ENCODE measurements around the gene PSMD9. TPM values are rescaled to one million over a fixed set of nuclear protein-coding genes. Genes with fewer than 3 reads are reported as not detected.
"Not testable (repeated sequence)": the region's sequence is repeated elsewhere in the genome, so short reads cannot be mapped to it uniquely, and the experiment has no call there.

PSMD9 gene
- total and polyA plus RNA-seq, 5 donors from 2014 or later: 52.9 to 106 (median 86.6) TPM

GRCh38 chr12:121849665-121850064, 38.9 kb upstream of the PSMD9 start:
- Mint-ChIP-seq H3K4me3 (no peak overlapping the region), H3K4me1 (no peaks in the 10 kb centered on the region), H3K36me3 (no peaks in the 10 kb centered on the region), H3K27ac (peak overlapping the region in 2 of 3 donors; percentile 38 to 47), H3K27me3 (no peaks in the 10 kb centered on the region), H3K9me3 (no peaks in the 10 kb centered on the region)
- no peaks in the 10 kb centered on the region for H3K4me1 ChIP-seq (ENCODE audit: control insufficient read depth, insufficient read depth, low read length, poor library complexity, severe bottlenecking)
- H3K4me3 ChIP-seq (ENCODE audit: low read depth, low read length): no peak overlapping the region
- H3K36me3 ChIP-seq (ENCODE audit: control insufficient read depth, insufficient read depth, low read length): no peaks in the 10 kb centered on the region
- H3K27ac ChIP-seq (ENCODE audit: insufficient read depth, low read length, poor library complexity, severe bottlenecking): no peak overlapping the region
- H3K27me3 ChIP-seq (ENCODE audit: control insufficient read depth, insufficient read depth, low read length): no peaks in the 10 kb centered on the region
- ATAC-seq (ENCODE audit: low read depth in 2 of 2): no peak
- no peaks in the 10 kb centered on the region for H3K9me3 ChIP-seq (ENCODE audit: control insufficient read depth in 2 of 2, low read length in 2 of 2)
- no peak for DNase-seq

- peak overlapping the region in 1 of 3 donors; percentile 12 for H3K27ac Mint-ChIP-seq
- H3K9me3 ChIP-seq (ENCODE audit: control insufficient read depth in 2 of 2, low read length in 2 of 2); H3K9me3 Mint-ChIP-seq; H3K27ac ChIP-seq (ENCODE audit: insufficient read depth, low read length, poor library complexity, severe bottlenecking); H3K4me1 Mint-ChIP-seq; ATAC-seq (ENCODE audit: low read depth in 2 of 2); H3K4me3 Mint-ChIP-seq; H3K27me3 ChIP-seq (ENCODE audit: control insufficient read depth, insufficient read depth, low read length); H3K36me3 Mint-ChIP-seq; H3K36me3 ChIP-seq (ENCODE audit: control insufficient read depth, insufficient read depth, low read length); DNase-seq; H3K4me3 ChIP-seq (ENCODE audit: low read depth, low read length); H3K4me1 ChIP-seq (ENCODE audit: control insufficient read depth, insufficient read depth, low read length, poor library complexity, severe bottlenecking); H3K27me3 Mint-ChIP-seq: not testable (repeated sequence)
Observed at GRCh38 chr12:121852392-121852791, 36.2 kb upstream of the PSMD9 start.

GRCh38 chr12:121857322-121858246, 31.0 kb upstream of the PSMD9 start:
- no peak overlapping the region for H3K27ac Mint-ChIP-seq
- H3K27ac ChIP-seq (ENCODE audit: insufficient read depth, low read length, poor library complexity, severe bottlenecking): no peak overlapping the region
- no peaks in the 10 kb centered on the region for H3K4me1 ChIP-seq (ENCODE audit: control insufficient read depth, insufficient read depth, low read length, poor library complexity, severe bottlenecking)
- no peak for DNase-seq
- no peaks in the 10 kb centered on the region for H3K9me3 Mint-ChIP-seq
- no peaks in the 10 kb centered on the region for H3K27me3 ChIP-seq (ENCODE audit: control insufficient read depth, insufficient read depth, low read length)
- H3K9me3 ChIP-seq (ENCODE audit: control insufficient read depth in 2 of 2, low read length in 2 of 2): no peaks in the 10 kb centered on the region
- H3K36me3 ChIP-seq (ENCODE audit: control insufficient read depth, insufficient read depth, low read length): no peaks in the 10 kb centered on the region
- no peak for ATAC-seq (ENCODE audit: low read depth in 2 of 2)
- no peaks in the 10 kb centered on the region for H3K36me3 Mint-ChIP-seq
- H3K4me3 Mint-ChIP-seq: no peak overlapping the region
- H3K4me3 ChIP-seq (ENCODE audit: low read depth, low read length): no peak overlapping the region
- no peaks in the 10 kb centered on the region for H3K27me3 Mint-ChIP-seq
- H3K4me1 Mint-ChIP-seq: no peaks in the 10 kb centered on the region

GRCh38 chr12:121858318-121858661, 30.3 kb upstream of the PSMD9 start:
- ATAC-seq (ENCODE audit: low read depth in 2 of 2): no peak
- H3K9me3 Mint-ChIP-seq: no peaks in the 10 kb centered on the region

GRCh38 chr12:121858662-121859572, 29.7 kb upstream of the PSMD9 start, which contains the start of gene HPD:
Gene HPD, minus strand, starts transcription at chr12:121858859. Its CDS starts 36 bp downstream, at chr12:121858823.
- no peak within 1 kb of the TSS for H3K4me3 ChIP-seq (ENCODE audit: low read depth, low read length)
- H3K9me3 ChIP-seq (ENCODE audit: control insufficient read depth in 2 of 2, low read length in 2 of 2): no peaks in the 10 kb centered on the region
- Mint-ChIP-seq H3K4me3 (no peak within 1 kb of the TSS), H3K36me3 (peaks cover 4% of the 10 kb centered on the region), H3K27me3 (no peaks in the 10 kb centered on the region), H3K4me1 (no peaks in the 10 kb centered on the region), H3K9me3 (no peaks in the 10 kb centered on the region), H3K27ac (no peak within 1 kb of the TSS)
- H3K4me1 ChIP-seq (ENCODE audit: control insufficient read depth, insufficient read depth, low read length, poor library complexity, severe bottlenecking): no peaks in the 10 kb centered on the region
- no peaks in the 10 kb centered on the region for H3K36me3 ChIP-seq (ENCODE audit: control insufficient read depth, insufficient read depth, low read length)
- no peak for ATAC-seq (ENCODE audit: low read depth in 2 of 2)
- H3K27ac ChIP-seq (ENCODE audit: insufficient read depth, low read length, poor library complexity, severe bottlenecking): no peak within 1 kb of the TSS
- H3K27me3 ChIP-seq (ENCODE audit: control insufficient read depth, insufficient read depth, low read length): no peaks in the 10 kb centered on the region
- no peak for DNase-seq

More at GRCh38 chr12:121858318-121858661, 30.3 kb upstream of the PSMD9 start:
- no peak overlapping the region for H3K27ac Mint-ChIP-seq
- H3K27ac ChIP-seq (ENCODE audit: insufficient read depth, low read length, poor library complexity, severe bottlenecking): no peak overlapping the region
- H3K27me3 ChIP-seq (ENCODE audit: control insufficient read depth, insufficient read depth, low read length): no peaks in the 10 kb centered on the region
- no peak overlapping the region for H3K4me3 Mint-ChIP-seq
- no peaks in the 10 kb centered on the region for H3K36me3 ChIP-seq (ENCODE audit: control insufficient read depth, insufficient read depth, low read length)
- peaks cover 2% of the 10 kb centered on the region for H3K36me3 Mint-ChIP-seq
- H3K4me1 ChIP-seq (ENCODE audit: control insufficient read depth, insufficient read depth, low read length, poor library complexity, severe bottlenecking): no peaks in the 10 kb centered on the region
- no peaks in the 10 kb centered on the region for H3K4me1 Mint-ChIP-seq
- H3K4me3 ChIP-seq (ENCODE audit: low read depth, low read length): no peak overlapping the region
- DNase-seq: no peak
- no peaks in the 10 kb centered on the region for H3K9me3 ChIP-seq (ENCODE audit: control insufficient read depth in 2 of 2, low read length in 2 of 2)
- H3K27me3 Mint-ChIP-seq: no peaks in the 10 kb centered on the region

GRCh38 chr12:121860257-121860656, 28.3 kb upstream of the PSMD9 start:
- no peaks in the 10 kb centered on the region for H3K4me1 Mint-ChIP-seq
- no peaks in the 10 kb centered on the region for H3K27me3 Mint-ChIP-seq

GRCh38 chr12:121860699-121861098, 27.9 kb upstream of the PSMD9 start:
- not testable (repeated sequence) for H3K4me1 Mint-ChIP-seq; H3K9me3 ChIP-seq (ENCODE audit: control insufficient read depth in 2 of 2, low read length in 2 of 2); H3K36me3 ChIP-seq (ENCODE audit: control insufficient read depth, insufficient read depth, low read length); H3K36me3 Mint-ChIP-seq; H3K27me3 Mint-ChIP-seq; ATAC-seq (ENCODE audit: low read depth in 2 of 2); H3K4me1 ChIP-seq (ENCODE audit: control insufficient read depth, insufficient read depth, low read length, poor library complexity, severe bottlenecking); H3K27me3 ChIP-seq (ENCODE audit: control insufficient read depth, insufficient read depth, low read length); H3K4me3 ChIP-seq (ENCODE audit: low read depth, low read length); H3K4me3 Mint-ChIP-seq; H3K27ac Mint-ChIP-seq; H3K9me3 Mint-ChIP-seq; DNase-seq; H3K27ac ChIP-seq (ENCODE audit: insufficient read depth, low read length, poor library complexity, severe bottlenecking)

More at GRCh38 chr12:121860257-121860656, 28.3 kb upstream of the PSMD9 start:
- H3K27me3 ChIP-seq (ENCODE audit: control insufficient read depth, insufficient read depth, low read length): no peaks in the 10 kb centered on the region
- H3K4me3 ChIP-seq (ENCODE audit: low read depth, low read length): no peak overlapping the region
- Mint-ChIP-seq H3K27ac (no peak overlapping the region), H3K36me3 (peaks cover 4% of the 10 kb centered on the region), H3K9me3 (no peaks in the 10 kb centered on the region), H3K4me3 (no peak overlapping the region)
- no peak overlapping the region for H3K27ac ChIP-seq (ENCODE audit: insufficient read depth, low read length, poor library complexity, severe bottlenecking)
- no peaks in the 10 kb centered on the region for H3K4me1 ChIP-seq (ENCODE audit: control insufficient read depth, insufficient read depth, low read length, poor library complexity, severe bottlenecking)
- ATAC-seq (ENCODE audit: low read depth in 2 of 2) (no peak), DNase-seq (no peak)
- no peaks in the 10 kb centered on the region for H3K9me3 ChIP-seq (ENCODE audit: control insufficient read depth in 2 of 2, low read length in 2 of 2)
- H3K36me3 ChIP-seq (ENCODE audit: control insufficient read depth, insufficient read depth, low read length): no peaks in the 10 kb centered on the region
